Activated CD8-positive, alpha-beta memory T cell treated with anti-CD3 and anti-CD28 coated beads for 36 hours (primary cell): ENCODE data around the gene NLRP6. TPM values are rescaled to one million over a fixed set of nuclear protein-coding genes. Genes with fewer than 3 reads are reported as not detected.
"Not testable (repeated sequence)": the region's sequence is repeated elsewhere in the genome, so short reads cannot be mapped to it uniquely, and the experiment has no call there.

Source experiments
- CTCF ChIA-PET: fragments of 350-600 bp; sonication (Branson Sonifier 250); formaldehyde crosslinking; loops from one replicate; lab custom pipeline; 2021; ENCODE audit warnings: antibody characterized with exemption; lab: Charles Lee
- POLR2A ChIA-PET: fragments of 350-600 bp; sonication (Branson Sonifier 250); formaldehyde crosslinking; loops from one replicate; lab custom pipeline; 2021; ENCODE audit warnings: antibody characterized with exemption; lab: Charles Lee
- total RNA-seq, 2 experiments: library from RNA; stranded (reverse); gene quantifications; one replicate each; pipeline ENCODE4 v1.2.3, GENCODE V29; 2021

The NLRP6 gene
- total RNA-seq, 2 experiments from 2014 or later = 1.5 to 1.8 TPM

DNA sequence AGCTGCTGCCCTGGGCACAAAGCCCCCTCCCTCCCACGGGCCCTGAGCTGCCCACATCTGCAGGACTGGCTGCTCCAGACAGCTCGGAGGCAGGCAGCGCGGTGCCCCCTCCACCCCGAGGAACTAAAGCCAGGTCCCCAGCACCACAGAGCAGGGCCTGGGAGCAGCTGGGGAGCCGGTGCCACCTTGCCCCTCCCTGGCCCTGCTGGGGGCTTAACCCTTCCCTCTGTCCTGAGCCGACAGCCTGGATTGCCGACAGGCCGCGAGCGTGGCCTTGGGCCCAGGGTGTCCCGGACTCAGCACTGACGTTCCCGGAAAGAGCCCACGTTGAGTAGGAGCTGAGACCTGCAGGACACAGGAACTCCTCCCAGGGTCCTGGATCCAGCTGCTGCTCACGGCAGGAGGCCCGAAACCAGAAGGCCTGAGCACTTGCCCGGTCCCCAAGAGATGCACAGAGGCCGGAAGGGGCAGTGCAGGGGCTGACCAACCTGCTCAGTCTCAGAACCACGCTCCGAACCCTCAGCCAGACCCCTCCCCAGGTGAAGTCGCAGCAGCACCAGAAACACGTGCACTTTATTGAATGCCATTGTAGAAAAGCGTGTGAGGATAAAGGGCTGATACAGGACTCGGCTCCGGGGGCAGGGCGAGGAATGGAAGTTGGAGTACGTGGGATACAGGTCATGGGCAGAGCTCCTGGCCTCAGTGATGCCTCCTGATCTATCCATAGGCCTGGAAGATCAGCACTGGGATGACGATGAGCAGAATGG lies 41.1 kb downstream of the NLRP6 start:
- ChIA-PET CTCF (interaction anchor here (0.6 kb wide), 1 partner anchor 35 kb away, joined by 3 read pairs; no protein-coding TSS in a partner anchor), POLR2A (interaction anchor here (1.6 kb wide), 1 partner anchor 36 kb away, joined by 5 read pairs; no protein-coding TSS in a partner anchor)

DNA sequence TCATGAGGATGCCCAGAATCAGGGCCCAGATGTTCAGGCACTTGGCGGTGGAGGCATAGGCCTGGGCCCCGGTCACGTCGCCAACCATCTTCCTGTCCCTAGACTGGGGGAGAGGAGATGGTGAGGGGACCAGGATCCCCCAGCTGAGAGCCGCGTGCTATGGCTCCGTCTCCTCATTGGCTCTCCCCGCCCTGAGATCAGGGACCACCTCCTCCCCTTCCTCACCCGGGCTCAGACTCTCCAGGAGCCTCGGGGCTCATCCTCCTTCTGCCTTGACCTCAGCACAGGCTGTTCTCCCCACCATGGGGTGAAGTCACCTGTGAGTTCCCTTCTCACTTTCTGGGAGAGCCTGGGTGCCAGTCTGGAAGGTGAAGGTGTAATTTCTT lies 41.7 kb downstream of the NLRP6 start:
- POLR2A ChIA-PET = interaction anchor here (1.6 kb wide), 1 partner anchor 36 kb away, joined by 5 read pairs; no protein-coding TSS in a partner anchor

DNA sequence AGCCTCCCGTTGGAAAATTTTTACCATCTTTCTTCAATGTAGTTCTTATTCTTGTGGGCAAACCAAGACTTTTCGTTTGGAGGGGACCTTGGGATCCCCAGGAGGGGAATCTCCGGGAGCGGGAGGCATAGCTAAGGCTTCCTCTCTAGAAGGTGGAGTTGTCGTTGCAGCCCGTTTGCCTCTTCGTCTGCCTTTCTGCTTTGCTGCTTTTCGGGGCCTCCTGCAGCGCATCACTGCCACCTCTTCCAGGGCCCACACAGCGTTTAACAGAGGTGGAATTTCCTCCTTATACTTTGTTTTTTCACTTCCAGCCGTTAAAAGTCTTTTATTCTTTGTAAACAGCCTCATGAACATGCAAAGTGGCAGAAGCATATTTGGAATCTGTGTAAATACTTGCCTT lies 45.9 kb downstream of the NLRP6 start:
- ChIA-PET POLR2A (no interaction called here), CTCF (interaction anchor here (0.6 kb wide), 1 partner anchor 41 kb away, joined by 3 read pairs; no protein-coding TSS in a partner anchor)

More for the DNA sequence above, 41.7 kb downstream of the NLRP6 start:
- CTCF ChIA-PET = not testable (repeated sequence)

DNA sequence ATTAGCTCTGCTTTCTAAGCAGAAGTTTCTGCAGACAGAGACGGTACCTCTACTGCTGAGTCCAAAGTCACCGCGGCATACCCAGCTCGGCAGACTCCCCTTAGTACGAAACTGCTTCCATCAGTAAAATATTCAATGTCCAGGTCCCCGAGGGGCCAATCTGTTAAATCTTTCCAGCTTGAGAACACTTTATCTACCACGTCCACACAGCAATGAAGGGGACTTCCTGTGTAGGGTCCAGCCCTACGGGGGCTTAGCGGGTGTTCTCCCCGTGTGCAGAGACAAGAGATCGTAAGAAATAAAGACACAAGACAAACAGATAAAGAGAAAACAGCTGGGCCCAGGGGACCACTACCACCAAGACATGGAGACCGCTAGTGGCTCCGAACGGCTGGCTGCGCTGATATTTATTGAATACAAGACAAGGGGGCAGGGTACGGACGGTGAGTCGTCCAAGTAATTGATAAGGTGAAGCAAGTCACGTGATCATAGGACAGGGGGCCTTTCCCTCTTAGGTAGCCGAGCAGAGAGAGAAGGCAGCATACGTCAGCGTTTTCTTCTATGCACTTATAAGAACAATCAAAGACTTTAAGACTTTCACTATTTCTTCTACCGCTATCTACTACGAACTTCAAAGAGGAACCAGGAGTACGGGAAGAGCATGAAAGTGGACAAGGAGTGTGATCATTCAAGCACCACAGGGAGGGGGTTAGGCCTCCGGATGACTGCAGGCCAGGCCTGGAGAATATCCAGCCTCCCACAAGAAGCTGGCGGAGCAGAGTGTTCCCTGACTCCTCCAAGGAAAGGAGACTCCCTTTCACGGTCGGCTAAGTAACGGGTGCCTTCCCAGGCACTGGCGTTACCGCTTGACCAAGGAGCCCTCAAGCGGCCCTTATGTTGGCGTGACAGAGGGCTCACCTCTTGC lies 46.6 kb downstream of the NLRP6 start:
- CTCF ChIA-PET, POLR2A ChIA-PET: not testable (repeated sequence)

DNA sequence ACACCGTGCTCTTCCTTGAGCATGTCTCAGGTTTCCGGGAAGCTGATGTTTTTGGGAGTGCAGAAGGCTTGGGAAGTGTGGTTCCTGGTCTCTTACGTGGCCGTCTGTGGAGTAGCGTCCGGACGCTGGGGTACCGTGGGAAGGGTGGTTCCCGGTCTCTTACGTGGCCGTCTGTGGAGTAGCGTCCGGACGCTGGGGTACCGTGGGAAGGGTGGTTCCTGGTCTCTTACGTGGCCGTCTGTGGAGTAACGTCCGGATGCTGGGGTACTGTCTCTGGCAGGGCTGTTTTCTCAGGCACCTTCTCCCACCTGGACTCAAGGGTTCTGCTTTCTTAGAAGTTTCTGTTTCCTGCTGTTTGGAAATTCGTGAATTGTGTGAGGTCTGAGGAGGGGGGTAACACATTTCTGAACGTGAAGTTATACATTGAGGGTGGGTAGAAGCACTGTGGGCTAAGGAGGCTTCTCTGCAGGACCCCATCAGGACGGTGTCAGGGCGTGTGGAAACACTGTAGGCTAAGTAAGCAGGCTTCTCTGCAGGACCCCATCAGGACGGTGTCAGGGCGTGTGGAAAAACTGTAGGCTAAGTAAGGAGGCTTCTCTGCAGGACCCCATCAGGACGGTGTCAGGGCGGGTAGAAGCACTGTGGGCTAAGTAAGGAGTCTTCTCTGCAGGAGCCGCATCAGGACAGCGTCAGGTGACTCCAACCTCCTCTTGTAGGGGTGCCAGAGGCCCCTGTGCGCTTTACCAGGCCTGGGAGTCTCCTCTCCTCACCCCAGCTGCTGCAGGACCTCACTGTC lies 47.8 kb downstream of the NLRP6 start:
- CTCF ChIA-PET = interaction anchor here (1.6 kb wide), 1 partner anchor 9 kb away, joined by 11 read pairs; no protein-coding TSS in a partner anchor
- POLR2A ChIA-PET = interaction anchor here (1.1 to 1.5 kb wide), 2 partner anchors 9 to 11 kb away, joined by 3 to 6 read pairs; no protein-coding TSS in a partner anchor

DNA sequence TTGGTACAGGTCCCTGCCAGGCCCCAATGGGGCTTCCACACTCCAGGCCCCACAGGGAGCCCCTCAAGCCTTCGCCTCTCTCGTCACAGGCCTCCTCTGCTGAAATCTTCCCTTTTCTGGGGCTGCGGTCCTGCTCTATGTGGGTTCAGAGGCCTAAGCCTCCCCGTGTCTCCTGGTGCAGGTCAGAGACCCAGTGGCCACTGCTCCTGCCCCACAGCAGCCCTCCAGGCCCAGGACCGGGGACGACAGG lies 48.3 kb downstream of the NLRP6 start:
- CTCF ChIA-PET = interaction anchor here (1.6 kb wide), 1 partner anchor 10 kb away, joined by 11 read pairs; no protein-coding TSS in a partner anchor
- POLR2A ChIA-PET = interaction anchor here (1.1 to 1.5 kb wide), 2 partner anchors 10 to 12 kb away, joined by 3 to 6 read pairs; no protein-coding TSS in a partner anchor

DNA sequence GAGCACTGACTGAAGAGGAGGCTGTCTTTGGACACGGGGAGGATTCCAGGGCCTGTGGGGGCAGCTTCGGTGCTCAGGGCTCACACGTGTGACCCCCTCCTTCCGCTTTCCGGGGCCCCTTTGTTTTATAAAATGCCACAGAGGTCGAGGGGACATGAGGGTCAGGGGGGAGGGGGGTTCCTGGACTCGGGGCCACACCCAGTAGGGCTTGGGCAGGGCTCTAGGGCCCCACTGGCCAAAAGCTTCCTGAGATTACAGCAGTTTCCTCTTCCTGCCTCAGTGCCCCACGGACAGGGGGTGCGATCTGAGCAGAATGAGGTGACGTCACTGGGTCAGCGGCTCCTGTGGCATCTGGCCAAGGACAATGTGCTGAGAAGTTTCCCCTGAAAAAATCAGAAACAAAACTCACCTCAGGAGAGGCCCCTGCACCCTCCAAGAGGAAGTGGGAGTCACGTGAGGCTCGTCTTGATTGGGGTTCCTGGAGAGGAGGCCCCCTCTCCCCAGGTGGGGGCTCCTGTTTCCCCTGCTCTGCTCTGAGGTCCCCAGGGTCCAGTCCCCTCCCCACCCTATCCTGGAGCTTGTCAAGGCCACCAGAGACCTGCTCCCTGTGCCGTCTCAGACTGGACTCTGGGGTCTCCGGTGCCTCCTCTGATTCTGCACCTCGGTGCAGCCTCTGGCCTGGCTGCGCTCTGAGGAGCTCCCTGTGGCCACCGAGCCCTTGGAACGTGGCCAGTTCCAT lies 48.8 kb downstream of the NLRP6 start:
- POLR2A ChIA-PET = interaction anchor here (1.1 to 1.5 kb wide), 2 partner anchors 10 to 12 kb away, joined by 3 to 6 read pairs; no protein-coding TSS in a partner anchor
- CTCF ChIA-PET = interaction anchor here (0.6 to 1.6 kb wide), 3 partner anchors 10 to 28 kb away, joined by 3 to 11 read pairs (median 4); no protein-coding TSS in a partner anchor

DNA sequence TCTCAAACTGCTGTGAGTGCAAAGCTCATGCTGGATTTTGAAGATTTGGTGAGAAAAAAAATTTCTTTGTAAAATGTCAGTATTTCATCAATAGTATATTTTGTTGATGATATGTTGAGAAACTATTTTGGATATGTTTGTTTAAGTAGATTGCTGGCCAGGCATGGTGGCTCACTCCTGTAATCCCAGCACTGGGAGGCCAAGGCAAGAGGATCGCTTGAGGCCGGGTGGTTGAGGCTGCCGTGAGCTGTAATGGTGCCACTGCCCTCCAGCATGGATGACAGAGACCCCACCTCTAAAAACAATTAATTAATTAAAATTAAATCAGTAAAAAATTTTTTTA lies 49.3 kb downstream of the NLRP6 start:
- ChIA-PET CTCF (interaction anchor here (0.6 to 1.6 kb wide), 3 partner anchors 11 to 28 kb away, joined by 3 to 11 read pairs (median 4); no protein-coding TSS in a partner anchor), POLR2A (interaction anchor here (1.1 to 1.5 kb wide), 2 partner anchors 11 to 13 kb away, joined by 3 to 6 read pairs; no protein-coding TSS in a partner anchor)

DNA sequence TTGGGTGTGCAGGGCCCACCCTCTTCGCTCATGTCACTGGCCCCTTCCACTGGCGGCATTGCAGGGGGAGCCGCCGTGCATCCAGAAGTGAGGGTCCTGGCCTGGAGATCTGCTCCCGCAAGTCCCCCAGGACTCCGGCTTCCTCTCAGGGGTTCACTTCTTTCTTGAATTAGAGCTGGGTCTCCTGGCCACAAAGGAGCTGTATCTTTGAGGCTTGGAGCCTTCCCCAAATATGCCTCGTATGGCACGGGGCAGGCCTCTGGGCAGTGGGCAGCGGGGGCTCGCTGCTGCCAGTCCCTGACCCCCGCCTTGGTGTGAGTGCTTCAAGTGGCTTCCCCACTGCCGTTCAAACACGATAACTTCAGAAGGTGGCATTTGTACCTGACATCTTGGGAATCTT lies 49.8 kb downstream of the NLRP6 start:
- CTCF ChIA-PET = interaction anchor here (0.6 to 1.6 kb wide), 3 partner anchors 11 to 27 kb away, joined by 3 to 11 read pairs (median 4); no protein-coding TSS in a partner anchor
- POLR2A ChIA-PET = interaction anchor here (1.5 kb wide), 1 partner anchor 13 kb away, joined by 6 read pairs; no protein-coding TSS in a partner anchor

DNA sequence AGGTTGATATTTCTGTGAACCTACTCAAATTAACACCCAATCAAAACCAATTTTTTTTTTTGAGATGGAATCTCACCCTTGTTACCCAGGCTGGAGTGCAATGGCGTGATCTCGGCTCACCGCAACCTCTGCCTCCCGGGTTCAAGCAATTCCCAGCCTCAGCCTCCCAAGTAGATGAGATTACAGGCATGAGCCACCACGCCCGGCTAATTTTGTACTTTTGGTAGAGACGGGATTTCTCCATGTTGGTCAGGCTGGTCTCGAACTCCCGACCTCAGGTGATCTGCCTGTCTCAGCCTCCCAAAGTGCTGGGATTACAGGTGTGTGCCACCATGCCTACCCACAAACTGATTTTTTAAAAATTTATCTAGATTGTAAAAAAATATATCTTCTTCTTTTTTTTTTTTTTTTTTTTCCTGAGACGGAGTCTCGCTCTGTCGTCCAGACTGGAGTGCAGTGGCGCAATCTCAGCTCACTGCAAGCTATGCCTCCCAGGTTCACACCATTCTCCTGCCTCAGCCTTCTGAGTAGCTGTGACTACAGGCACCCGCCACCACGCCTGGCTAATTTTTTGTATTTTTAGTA lies 50.4 kb downstream of the NLRP6 start:
- POLR2A ChIA-PET = not testable (repeated sequence)
- CTCF ChIA-PET = interaction anchor here (1.4 kb wide), 1 partner anchor 36 kb away, joined by 3 read pairs; no protein-coding TSS in a partner anchor

DNA sequence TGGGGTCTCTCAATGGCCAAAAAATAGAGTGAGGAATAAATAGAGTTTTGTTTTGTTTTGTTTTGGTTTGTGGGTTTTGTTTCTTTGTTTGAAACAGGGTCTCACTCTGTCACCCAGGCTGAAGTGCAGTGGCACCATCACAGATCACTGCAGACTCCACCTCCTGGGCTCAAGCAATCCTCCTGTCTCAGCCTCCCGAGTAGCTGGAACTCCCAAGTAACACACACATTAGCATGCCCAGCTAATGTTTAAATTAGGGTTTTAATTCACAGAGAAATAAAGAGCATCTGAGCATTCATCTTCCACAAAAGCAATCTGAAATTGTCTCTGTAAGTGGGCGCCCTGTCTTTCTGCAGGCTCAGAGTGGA lies 51.7 kb downstream of the NLRP6 start:
- CTCF ChIA-PET = interaction anchor here (1.1 to 1.9 kb wide), 3 partner anchors 12 to 79 kb away, joined by 3 to 6 read pairs (median 5); no protein-coding TSS in a partner anchor

DNA sequence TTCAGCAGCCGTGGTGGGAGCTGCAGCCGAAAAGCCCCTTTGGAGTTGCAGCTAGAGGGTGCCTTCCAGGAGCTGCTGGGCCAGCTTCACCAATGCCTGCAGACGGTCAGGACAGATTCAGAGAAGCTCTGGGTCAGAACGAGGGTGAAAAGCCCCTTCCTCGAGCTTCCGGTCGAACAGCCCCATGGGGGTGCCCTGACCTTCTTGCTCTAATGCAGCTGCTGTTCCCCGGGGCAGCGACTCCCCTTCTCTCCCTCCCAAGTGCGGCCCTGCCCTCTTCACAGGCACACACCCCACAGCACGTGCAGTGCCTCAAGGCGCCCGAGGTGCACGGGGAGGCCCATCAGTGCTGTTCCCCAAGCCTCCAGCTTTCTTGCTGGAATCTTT lies 52.1 kb downstream of the NLRP6 start:
- ChIA-PET POLR2A (interaction anchor here (1.0 kb wide), 1 partner anchor 14 kb away, joined by 3 read pairs; no protein-coding TSS in a partner anchor), CTCF (interaction anchor here (1.1 to 1.9 kb wide), 3 partner anchors 13 to 80 kb away, joined by 3 to 6 read pairs (median 5); no protein-coding TSS in a partner anchor)

More for the DNA sequence above, 51.7 kb downstream of the NLRP6 start:
- POLR2A ChIA-PET = no interaction called here

DNA sequence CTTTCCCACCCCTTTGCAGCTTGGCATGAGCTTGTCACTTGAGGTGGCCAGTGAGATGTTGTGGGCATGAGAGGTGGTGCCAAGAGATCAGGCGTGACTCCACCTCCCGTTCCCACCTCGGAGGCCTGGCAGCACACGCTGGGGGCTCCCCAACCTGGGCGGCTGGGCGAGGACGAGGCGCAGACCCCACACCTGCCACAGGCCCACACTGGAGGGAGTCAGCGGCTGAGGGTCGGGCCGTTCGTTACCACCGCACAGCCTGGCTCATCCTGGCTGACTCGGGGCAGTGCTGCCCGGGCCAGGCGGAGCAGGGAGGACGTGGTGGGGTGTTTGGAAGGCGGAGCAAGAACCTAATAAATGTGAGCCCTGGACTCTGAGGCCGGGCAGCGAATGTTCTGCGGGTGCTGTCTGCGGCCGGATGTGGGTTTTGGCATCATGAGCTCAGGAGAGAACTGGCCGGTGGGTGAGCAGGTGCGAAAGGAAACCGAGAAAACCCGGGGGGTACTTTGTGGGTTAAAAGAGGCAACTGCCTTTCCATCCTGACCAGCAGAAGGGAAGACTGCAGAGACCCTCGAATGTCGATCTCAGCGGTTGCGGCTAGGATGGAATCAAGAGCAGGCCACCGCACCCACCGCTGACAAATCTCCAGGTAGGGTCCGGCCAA lies 52.6 kb downstream of the NLRP6 start:
- CTCF ChIA-PET = interaction anchor here (1.9 kb wide), 1 partner anchor 13 kb away, joined by 6 read pairs; no protein-coding TSS in a partner anchor
- POLR2A ChIA-PET = interaction anchor here (1.0 kb wide), 1 partner anchor 14 kb away, joined by 3 read pairs; no protein-coding TSS in a partner anchor

DNA sequence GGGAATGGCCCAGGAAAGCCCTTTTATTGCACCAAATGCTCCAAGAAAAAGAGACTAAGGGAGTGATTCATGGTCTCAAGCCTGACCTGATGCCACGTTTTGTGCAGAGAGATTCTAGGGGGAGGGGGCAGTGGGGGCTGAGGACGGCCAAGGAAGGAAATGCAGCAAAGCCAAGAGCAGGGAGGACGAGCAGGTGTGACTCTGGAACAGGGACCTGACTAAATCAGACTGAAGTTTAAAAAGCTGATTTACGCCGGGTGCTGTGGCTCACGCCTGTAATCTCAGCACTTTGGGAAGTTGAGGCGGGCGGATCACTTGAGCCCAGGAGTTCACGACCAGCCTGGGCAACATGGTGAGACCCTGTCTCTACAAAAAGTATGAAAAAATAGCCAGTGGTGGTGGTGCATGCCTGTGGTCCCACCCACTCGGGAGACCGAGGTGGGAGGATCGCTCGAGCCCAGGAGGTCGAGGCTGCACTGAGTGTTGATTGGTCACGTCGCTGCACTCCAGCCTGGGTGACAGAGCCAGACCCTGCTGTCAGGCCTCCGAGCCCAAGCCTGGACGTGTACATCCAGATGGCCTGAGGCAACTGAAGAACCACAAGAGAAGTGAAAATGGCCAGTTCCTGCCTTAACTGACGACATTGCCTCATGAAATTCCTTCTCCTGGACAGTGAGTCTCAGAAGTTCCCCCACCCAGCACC lies 53.3 kb downstream of the NLRP6 start:
- POLR2A ChIA-PET = interaction anchor here (1.0 kb wide), 1 partner anchor 15 kb away, joined by 3 read pairs; no protein-coding TSS in a partner anchor
- CTCF ChIA-PET = interaction anchor here (0.9 to 1.9 kb wide), 2 partner anchors 14 to 15 kb away, joined by 4 to 6 read pairs; no protein-coding TSS in a partner anchor

DNA sequence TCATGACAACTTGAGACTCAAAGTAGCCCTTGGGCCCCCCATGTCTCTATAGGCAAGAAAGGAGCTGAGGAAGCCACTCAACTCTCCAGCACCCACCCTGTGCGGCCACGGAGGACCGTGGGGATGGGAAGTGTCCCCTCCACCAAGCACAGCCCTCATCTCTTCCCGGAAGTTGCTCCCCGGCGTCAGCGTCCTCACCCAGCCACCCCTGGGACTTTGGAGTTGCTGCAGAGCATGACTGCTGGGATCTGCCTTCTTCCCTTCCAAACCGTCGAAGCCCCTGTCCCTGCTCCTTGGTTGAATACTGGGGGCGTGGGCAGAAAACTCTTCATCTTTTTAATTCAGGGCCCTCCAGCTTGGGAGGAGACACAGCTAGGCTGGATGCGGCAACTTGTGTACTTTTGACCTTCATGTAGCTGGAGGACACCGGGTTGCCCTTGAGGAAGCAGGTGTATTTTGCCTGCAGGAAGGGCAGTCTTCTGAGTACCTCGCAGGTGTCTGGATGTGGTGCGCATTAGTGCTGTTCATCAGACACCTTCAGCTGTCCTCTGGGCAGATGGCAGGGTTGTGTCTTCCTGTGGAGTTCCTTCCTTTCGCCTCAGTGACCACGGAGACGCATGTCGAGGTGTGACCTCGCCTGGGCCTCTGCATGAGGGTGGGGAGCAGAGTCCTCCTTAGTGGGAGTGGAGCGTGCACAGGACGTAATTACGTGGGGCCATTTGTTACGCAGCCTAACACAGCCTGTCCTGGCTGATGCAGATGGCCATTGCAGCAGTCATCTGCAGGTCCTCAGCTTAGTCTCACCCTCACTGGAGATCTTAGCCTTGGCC lies 54.7 kb downstream of the NLRP6 start:
- ChIA-PET CTCF (interaction anchor here (1.0 kb wide), 1 partner anchor 116 kb away, joined by 3 read pairs; no protein-coding TSS in a partner anchor), POLR2A (no interaction called here)
